Upper lobe of left lung (tissue), 6 donors: ENCODE measurements around the gene PLA2G5. TPM values are rescaled to one million over a fixed set of nuclear protein-coding genes. Genes with fewer than 3 reads are reported as not detected.

ENCODE experiments used
- ATAC-seq, 2 donors: fragments of 200-7000 bp; cut with Tn5 transposase; one replicate each; pipeline ENCODE4 v1.9.1; 2022; ENCODE audit warnings: mild to moderate bottlenecking in 2 of 2, moderate library complexity in 2 of 2; ENCODE audit not compliant: low FRiP score in 2 of 2
- DNase-seq, 2 donors: peaks; one replicate each; pipeline ENCODE4 v3.0.0-alpha.2; 2019 to 2020
- H3K27ac ChIP-seq, 4 donors: fragments of 200-600 bp; sonication (generic); one replicate each; pipeline ENCODE4 v1.5.1; 2016 to 2019
- H3K27me3 ChIP-seq, 4 donors: fragments of 200-600 bp; sonication (generic); one replicate each; pipeline ENCODE4 v1.5.1; 2017 to 2019
- H3K36me3 ChIP-seq, 4 donors: fragments of 200-600 bp; sonication (generic); one replicate each; pipeline ENCODE4 v1.5.1; 2016 to 2019
- H3K4me1 ChIP-seq, 4 donors: fragments of 200-600 bp; sonication (generic); one replicate each; pipeline ENCODE4 v1.5.1; 2018 to 2019
- H3K4me3 ChIP-seq, 4 donors: fragments of 200-600 bp; sonication (generic); one replicate each; pipeline ENCODE4 v1.5.1; 2017 to 2019; ENCODE audit warnings: mild to moderate bottlenecking in 2 of 4, moderate library complexity in 1 of 4
- H3K9me3 ChIP-seq, 4 donors: fragments of 200-600 bp; sonication (generic); one replicate each; pipeline ENCODE4 v1.5.1; 2018 to 2019
- CTCF ChIP-seq, 6 experiments: fragments of 450-650 bp in 4 of 6; fragments of 200-600 bp in 2 of 6; sonication (generic) in 2 of 6; IDR thresholded peaks; one replicate each; pipeline ENCODE4 v1.5.1; 2016 to 2019; ENCODE audit warnings: antibody characterized with exemption in 6 of 6
- EP300 ChIP-seq, 4 donors: sonication (generic); formaldehyde crosslinking; IDR thresholded peaks; one replicate each; pipeline ENCODE4 v1.5.1; 2017; ENCODE audit warnings: antibody characterized with exemption in 4 of 4, control low read depth in 2 of 4
- POLR2A ChIP-seq, 4 donors: fragments of 450-650 bp; IDR thresholded peaks; one replicate each; pipeline ENCODE4 v1.5.1; 2016 to 2017; ENCODE audit warnings: antibody characterized with exemption in 4 of 4, mild to moderate bottlenecking in 2 of 4
- POLR2AphosphoS5 ChIP-seq, 2 donors: sonication (generic); formaldehyde crosslinking; IDR thresholded peaks; one replicate each; pipeline ENCODE4 v1.5.1; 2017; ENCODE audit warnings: antibody characterized with exemption in 2 of 2
- WGBS, 2 donors: methylation state at CpG; one replicate each; pipeline ENCODE4 v1.1.5; 2017 to 2018; 5-methylcytosine and 5-hydroxymethylcytosine counted together
- total RNA-seq, 6 donors: library from RNA; depleted of rRNA in 4 of 6; stranded (reverse); fragments of >200 nt in 4 of 6; gene quantifications; one replicate each; pipeline versions ENCODE4 v1.1.0 to v1.2.1, GENCODE V29; 2016 to 2021
- donor health status: DM: no; HTN: no; CAD: no; lungs with moderate emphysema.
- donor health status: DM: no; HTN: yes; CAD: no; lungs with severe emphysema.

Gene PLA2G5
- total RNA-seq, 6 donors from 2014 or later: 1.4 to 5.1 (median 3.1) TPM; not detected in 1

DNA sequence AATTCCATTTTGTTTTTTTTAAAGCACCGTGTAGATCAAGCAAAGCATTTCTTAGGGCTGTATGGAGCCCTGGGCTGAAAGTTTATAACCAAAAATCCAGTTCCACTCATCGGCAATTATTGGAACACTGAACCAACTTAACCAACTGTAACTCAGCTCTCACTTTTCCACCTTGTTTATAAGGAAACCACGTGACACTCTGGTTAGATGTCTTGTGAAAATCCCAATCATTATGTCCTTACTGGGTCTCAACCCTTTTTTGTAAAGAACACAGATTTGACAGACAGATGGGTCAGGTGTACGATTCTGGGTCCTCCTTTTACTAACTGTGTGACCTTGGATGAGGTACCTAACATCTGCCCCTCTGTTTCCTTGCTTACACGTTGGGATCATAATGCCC is 6.2 kb downstream of the PLA2G5 start:
- TF ChIP-seq POLR2AphosphoS5 (IDR thresholded peaks at IDR 0.05): no peak
- TF ChIP-seq POLR2A (IDR thresholded peaks at IDR 0.05): no peak
- no peak for TF ChIP-seq CTCF (IDR thresholded peaks at IDR 0.05)
- TF ChIP-seq EP300 (IDR thresholded peaks at IDR 0.05): no peak
- Histone ChIP-seq H3K36me3 (no peaks in the 10 kb centered on the region), H3K9me3 (no peaks in the 10 kb centered on the region), H3K27ac (no peak overlapping the region), H3K4me1 (peaks cover 10 to 17% (median 13%) of the 10 kb centered on the region in 4 donors), H3K4me3 (no peak overlapping the region), H3K27me3 (no peaks in the 10 kb centered on the region)
- DNase-seq: no peak
- 72 to 78% methylated on average over 5 of the region's 5 CpGs for WGBS, 2 donors
- ATAC-seq: no peak

DNA sequence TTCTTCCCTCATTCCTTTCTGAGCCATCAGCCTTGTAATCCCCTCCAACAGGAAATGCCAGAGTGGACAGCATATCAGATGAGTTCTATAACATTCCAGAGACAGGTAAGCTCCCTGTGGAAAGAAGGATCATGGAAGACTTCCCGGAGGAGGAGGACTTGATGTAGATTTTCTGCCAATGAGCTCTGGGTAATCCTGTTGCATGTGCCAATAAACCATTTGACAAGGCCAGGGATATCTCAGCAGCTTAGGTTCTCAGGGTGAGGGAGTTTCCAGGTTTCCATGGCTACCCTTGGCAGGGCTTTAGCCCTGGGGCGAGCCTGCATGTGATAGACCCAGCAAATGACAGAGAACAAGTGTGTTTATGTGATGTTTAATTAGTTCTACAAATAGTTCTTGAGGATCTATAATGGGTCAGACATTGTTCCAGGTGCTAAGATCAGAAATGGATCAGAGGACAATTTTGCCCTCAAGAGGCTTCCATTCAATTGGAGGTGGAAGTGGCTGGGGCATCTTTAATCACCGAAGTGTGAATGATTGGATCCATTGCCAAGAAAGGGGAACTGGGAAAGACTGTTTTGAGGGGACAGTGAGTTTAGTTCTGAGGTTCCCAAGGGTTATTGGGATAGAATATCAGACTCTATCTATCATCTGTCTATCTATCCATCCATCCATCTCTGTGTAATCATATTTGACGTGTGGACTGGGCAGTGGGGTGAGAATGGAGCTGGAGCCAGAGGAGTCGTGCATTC is 6.9 kb downstream of the PLA2G5 start:
- WGBS, 2 donors: 83 to 89% methylated on average over 5 of the region's 5 CpGs
- H3K9me3 ChIP-seq: no peaks in the 10 kb centered on the region

DNA sequence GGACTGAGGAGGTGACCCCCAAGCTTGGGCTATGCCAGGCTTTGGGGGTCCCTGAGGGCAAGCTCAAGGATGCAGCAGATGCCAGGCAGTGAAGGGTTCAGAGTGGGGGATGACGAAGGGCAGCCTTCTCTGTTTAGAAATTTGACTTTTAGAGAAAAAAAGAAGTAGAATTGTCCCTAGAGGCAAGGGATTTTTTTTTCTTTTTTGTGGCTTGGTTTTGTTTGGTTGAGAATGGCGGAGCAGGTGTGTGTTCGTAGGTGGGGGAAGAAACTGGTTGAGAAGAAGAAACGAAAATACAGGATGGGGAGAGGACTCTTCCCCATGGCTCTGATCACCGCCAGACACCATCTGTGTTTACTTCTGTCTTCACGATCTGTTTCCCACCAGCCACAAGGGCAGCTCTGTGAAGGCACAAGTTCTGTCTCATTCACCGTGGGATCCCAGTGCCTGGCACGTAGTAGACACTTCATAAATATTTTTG is 8.2 kb downstream of the PLA2G5 start:
- H3K27ac ChIP-seq: no peak overlapping the region
- H3K9me3 ChIP-seq: no peaks in the 10 kb centered on the region
- no peak for ATAC-seq
- no peaks in the 10 kb centered on the region for H3K36me3 ChIP-seq
- no peak for TF ChIP-seq POLR2A (IDR thresholded peaks at IDR 0.05)
- peaks cover 12 to 18% (median 14%) of the 10 kb centered on the region in 4 donors for H3K4me1 ChIP-seq
- 66 to 75% methylated on average over 8 of the region's 8 CpGs for WGBS, 2 donors
- no peak for DNase-seq
- no peaks in the 10 kb centered on the region for H3K27me3 ChIP-seq
- H3K4me3 ChIP-seq: no peak overlapping the region

More for the DNA sequence above, 6.9 kb downstream of the PLA2G5 start:
- H3K36me3 ChIP-seq: no peaks in the 10 kb centered on the region
- TF ChIP-seq POLR2A (IDR thresholded peaks at IDR 0.05): no peak
- TF ChIP-seq POLR2AphosphoS5 (IDR thresholded peaks at IDR 0.05): no peak
- TF ChIP-seq EP300 (IDR thresholded peaks at IDR 0.05): no peak
- TF ChIP-seq CTCF (IDR thresholded peaks at IDR 0.05): no peak
- ATAC-seq: no peak
- H3K27me3 ChIP-seq: no peaks in the 10 kb centered on the region
- peaks cover 12 to 18% (median 14%) of the 10 kb centered on the region in 4 donors for H3K4me1 ChIP-seq
- no peak overlapping the region for H3K27ac ChIP-seq
- DNase-seq: no peak
- H3K4me3 ChIP-seq: no peak overlapping the region

DNA sequence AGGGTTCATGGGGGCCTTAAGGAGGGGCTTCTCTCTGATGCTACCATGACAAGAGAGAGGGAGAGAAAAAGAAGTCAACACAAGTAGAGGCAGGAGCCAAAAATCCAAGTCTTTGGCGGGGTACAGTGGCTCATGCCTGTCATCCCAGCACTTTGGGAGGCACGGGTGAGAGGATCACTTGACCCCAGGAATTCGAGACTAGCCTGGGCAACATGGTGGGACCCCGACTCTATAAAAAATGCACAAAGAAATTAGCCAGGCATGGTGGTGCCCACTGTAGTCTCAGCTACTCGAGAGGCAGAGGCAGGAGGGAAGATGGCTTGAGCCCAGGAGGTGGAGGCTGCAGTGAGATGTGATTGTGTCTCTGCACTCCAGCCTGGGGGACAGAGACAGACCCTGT is 8.7 kb downstream of the PLA2G5 start:
- Histone ChIP-seq H3K36me3 (no peaks in the 10 kb centered on the region), H3K4me3 (no peak overlapping the region), H3K4me1 (peaks cover 12 to 18% (median 14%) of the 10 kb centered on the region in 4 donors), H3K27me3 (no peaks in the 10 kb centered on the region), H3K9me3 (no peaks in the 10 kb centered on the region), H3K27ac (no peak overlapping the region)
- TF ChIP-seq EP300 (IDR thresholded peaks at IDR 0.05) (no peak), CTCF (IDR thresholded peaks at IDR 0.05) (no peak), POLR2AphosphoS5 (IDR thresholded peaks at IDR 0.05) (no peak), POLR2A (IDR thresholded peaks at IDR 0.05) (no peak)
- ATAC-seq (no peak), DNase-seq (no peak)
- 94 to 95% methylated on average over 5 of the region's 5 CpGs for WGBS, 2 donors

DNA sequence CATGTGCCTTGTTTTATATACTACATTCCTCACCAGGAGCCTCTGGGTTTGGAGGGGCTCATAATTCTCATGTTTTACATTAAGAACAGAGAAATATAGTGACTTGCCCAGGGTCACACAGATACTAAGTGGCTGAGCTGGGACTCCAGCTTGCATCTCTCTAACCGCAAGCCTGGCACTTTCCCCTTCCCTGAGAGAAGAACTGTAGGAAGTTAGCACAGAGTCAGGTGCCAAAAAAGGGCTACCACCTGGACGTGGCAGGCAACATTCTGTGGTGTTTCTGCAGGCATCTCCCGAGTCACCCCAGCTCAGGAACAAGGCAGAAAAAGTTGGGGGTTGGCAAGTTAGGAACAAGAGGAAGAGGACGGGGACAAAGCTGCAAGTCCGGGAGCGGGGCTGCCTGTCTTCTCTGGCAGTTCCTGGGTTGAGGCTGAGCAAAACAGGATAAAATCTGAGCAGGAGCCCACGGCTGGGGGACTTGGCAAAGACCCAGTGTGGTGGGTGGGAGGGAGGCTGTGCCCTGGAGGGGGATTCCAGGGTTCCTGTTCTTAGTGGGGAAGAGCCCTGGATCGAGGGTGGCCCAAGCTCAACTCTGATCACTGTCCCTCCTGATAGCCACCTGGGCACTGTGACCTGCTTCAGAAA is 9.8 kb downstream of the PLA2G5 start:
- H3K9me3 ChIP-seq: no peaks in the 10 kb centered on the region
- peaks cover 12 to 18% (median 14%) of the 10 kb centered on the region in 4 donors for H3K4me1 ChIP-seq
- 43 to 54% methylated on average over 8 of the region's 8 CpGs for WGBS, 2 donors
- TF ChIP-seq POLR2AphosphoS5 (IDR thresholded peaks at IDR 0.05) (no peak), POLR2A (IDR thresholded peaks at IDR 0.05) (no peak), EP300 (IDR thresholded peaks at IDR 0.05) (no peak)
- peak overlapping the region in 1 of 4 donors; percentile 4 for H3K27ac ChIP-seq
- no peak overlapping the region for H3K4me3 ChIP-seq
- no peaks in the 10 kb centered on the region for H3K27me3 ChIP-seq
- DNase-seq (no peak), ATAC-seq (no peak)
- H3K36me3 ChIP-seq: no peaks in the 10 kb centered on the region
